Measurements from ENCODE around the gene SLC15A3. TPM values are rescaled to one million over a fixed set of nuclear protein-coding genes. Genes with fewer than 3 reads are reported as not detected.

SLC15A3 gene
- total RNA-seq, 4 donors from 2014 or later: 3.7 to 61.9 (median 8.8) TPM

DNA sequence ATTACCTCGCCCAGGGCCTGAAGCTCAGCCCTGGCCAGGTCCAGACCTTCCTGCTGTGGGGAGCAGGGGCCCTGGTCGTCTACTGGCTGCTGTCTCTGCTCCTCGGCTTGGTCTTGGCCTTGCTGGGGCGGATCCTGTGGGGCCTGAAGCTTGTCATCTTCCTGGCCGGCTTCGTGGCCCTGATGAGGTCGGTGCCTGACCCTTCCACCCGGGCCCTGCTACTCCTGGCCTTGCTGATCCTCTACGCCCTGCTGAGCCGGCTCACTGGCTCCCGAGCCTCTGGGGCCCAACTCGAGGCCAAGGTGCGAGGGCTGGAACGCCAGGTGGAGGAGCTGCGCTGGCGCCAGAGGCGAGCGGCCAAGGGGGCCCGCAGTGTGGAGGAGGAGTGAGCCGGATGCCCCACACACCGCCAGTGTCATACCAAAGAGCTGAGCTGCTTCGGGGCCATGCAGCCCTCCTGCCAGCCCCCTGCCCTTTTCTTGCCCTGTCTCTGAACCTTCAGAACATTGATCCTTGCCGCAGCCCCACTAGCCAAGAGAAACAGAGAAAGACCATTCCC lies 30.1 kb downstream of the SLC15A3 start:
- DNase-seq: peak in 1 of 3 donors; percentile 36
- no peak overlapping the region for H3K27ac ChIP-seq
- TF ChIP-seq POLR2A (IDR thresholded peaks at IDR 0.05): no peak
- no peak for TF ChIP-seq CTCF (IDR thresholded peaks at IDR 0.05)

DNA sequence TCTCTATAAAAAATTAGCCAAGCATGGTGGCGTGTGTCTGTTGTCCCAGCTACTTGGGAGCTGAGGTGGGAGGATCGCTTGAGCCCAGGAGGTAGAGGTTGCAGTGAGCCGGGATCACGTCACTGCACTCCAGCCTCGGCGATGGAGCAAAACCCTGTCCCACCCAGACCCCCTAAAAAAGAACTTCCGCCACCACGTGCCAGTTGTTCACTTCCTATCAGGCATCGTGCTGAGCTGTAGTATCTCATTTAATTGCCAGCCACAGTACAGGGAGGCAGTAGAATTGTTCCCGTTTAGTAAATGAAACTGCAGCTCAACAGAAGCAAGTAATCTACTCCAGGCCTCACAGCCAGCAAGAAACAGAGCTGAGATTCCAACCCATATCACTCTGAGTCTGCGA lies 30.7 kb downstream of the SLC15A3 start:
- Histone ChIP-seq H3K27ac (no peak overlapping the region), H3K9me3 (no peaks in the 10 kb centered on the region), H3K27me3 (peaks cover 0 to 10% of the 10 kb centered on the region in 2 donors), H3K36me3 (peaks cover 0 to 36% (median 0%) of the 10 kb centered on the region in 3 donors), H3K4me1 (peaks cover 5 to 28% (median 17%) of the 10 kb centered on the region in 4 donors), H3K4me3 (no peak overlapping the region)
- TF ChIP-seq POLR2A (IDR thresholded peaks at IDR 0.05) (no peak), CTCF (IDR thresholded peaks at IDR 0.05) (no peak)
- no peak for DNase-seq

More for the DNA sequence above, 30.1 kb downstream of the SLC15A3 start:
- no peaks in the 10 kb centered on the region for H3K9me3 ChIP-seq
- peaks cover 5 to 28% (median 12%) of the 10 kb centered on the region in 4 donors for H3K4me1 ChIP-seq
- peaks cover 0 to 10% of the 10 kb centered on the region in 2 donors for H3K27me3 ChIP-seq
- H3K4me3 ChIP-seq: no peak overlapping the region
- H3K36me3 ChIP-seq: peaks cover 0 to 36% (median 0%) of the 10 kb centered on the region in 3 donors

- TF ChIP-seq CTCF (IDR thresholded peaks at IDR 0.05) (no peak), POLR2A (IDR thresholded peaks at IDR 0.05) (no peak)
Observed at GRCh38 chr11:60919956-60920355, 32.0 kb downstream of the SLC15A3 start.

DNA sequence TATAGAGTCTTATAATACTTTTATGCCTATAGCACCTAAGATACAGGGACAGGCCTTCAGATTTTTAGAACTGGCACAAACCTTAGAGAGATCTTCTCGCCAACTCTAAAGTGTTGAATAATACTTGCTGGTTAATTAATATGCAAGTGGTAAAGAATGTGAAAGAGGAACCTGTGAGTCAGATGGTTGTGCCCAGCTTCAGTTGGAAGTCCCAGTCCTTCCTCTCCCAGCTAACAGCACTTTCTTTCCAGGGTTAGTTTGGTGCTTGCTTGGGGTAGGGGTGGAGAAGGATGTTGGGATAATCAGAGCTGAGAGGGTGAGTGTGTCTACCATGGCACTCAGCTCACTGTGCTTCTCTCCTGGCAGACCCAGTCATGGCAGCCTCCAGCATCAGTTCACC lies 32.7 kb downstream of the SLC15A3 start:
- peaks cover 0 to 24% (median 15%) of the 10 kb centered on the region in 4 donors for H3K4me1 ChIP-seq
- TF ChIP-seq CTCF (IDR thresholded peaks at IDR 0.05) (no peak), POLR2A (IDR thresholded peaks at IDR 0.05) (no peak)
- H3K27me3 ChIP-seq: peaks cover 0 to under 1% of the 10 kb centered on the region in 2 donors
- no peak for DNase-seq
- H3K27ac ChIP-seq: peak overlapping the region in 1 of 4 donors; percentile 25
- no peak overlapping the region for H3K4me3 ChIP-seq
- H3K9me3 ChIP-seq: no peaks in the 10 kb centered on the region
- H3K36me3 ChIP-seq: peaks cover 0 to 36% (median 0%) of the 10 kb centered on the region in 3 donors

More at GRCh38 chr11:60919956-60920355, 32.0 kb downstream of the SLC15A3 start:
- H3K4me3 ChIP-seq: no peak overlapping the region
- H3K4me1 ChIP-seq: peaks cover 5 to 28% (median 17%) of the 10 kb centered on the region in 4 donors
- H3K36me3 ChIP-seq: peaks cover 0 to 36% (median 0%) of the 10 kb centered on the region in 3 donors
- DNase-seq: no peak
- H3K27ac ChIP-seq: no peak overlapping the region
- no peaks in the 10 kb centered on the region for H3K9me3 ChIP-seq
- peaks cover 0 to 7% of the 10 kb centered on the region in 2 donors for H3K27me3 ChIP-seq

- no peak for DNase-seq
- no peak for TF ChIP-seq POLR2A (IDR thresholded peaks at IDR 0.05)
- TF ChIP-seq CTCF (IDR thresholded peaks at IDR 0.05): no peak
- H3K36me3 ChIP-seq: peaks cover 0 to 36% (median 0%) of the 10 kb centered on the region in 3 donors
- peak overlapping the region in 1 of 4 donors; percentile 25 for H3K27ac ChIP-seq
- H3K9me3 ChIP-seq: no peaks in the 10 kb centered on the region
- peaks cover 0 to 19% (median 13%) of the 10 kb centered on the region in 4 donors for H3K4me1 ChIP-seq
- H3K27me3 ChIP-seq: no peaks in the 10 kb centered on the region
- H3K4me3 ChIP-seq: no peak overlapping the region
Observed at GRCh38 chr11:60918939-60919265, 33.1 kb downstream of the SLC15A3 start.
